ENCODE results near the gene DHRS2.

GRCh38 chr14:23638414-23639047 is 2.4 kb downstream of the DHRS2 start:
- TF ChIP-seq, protein P1, sequence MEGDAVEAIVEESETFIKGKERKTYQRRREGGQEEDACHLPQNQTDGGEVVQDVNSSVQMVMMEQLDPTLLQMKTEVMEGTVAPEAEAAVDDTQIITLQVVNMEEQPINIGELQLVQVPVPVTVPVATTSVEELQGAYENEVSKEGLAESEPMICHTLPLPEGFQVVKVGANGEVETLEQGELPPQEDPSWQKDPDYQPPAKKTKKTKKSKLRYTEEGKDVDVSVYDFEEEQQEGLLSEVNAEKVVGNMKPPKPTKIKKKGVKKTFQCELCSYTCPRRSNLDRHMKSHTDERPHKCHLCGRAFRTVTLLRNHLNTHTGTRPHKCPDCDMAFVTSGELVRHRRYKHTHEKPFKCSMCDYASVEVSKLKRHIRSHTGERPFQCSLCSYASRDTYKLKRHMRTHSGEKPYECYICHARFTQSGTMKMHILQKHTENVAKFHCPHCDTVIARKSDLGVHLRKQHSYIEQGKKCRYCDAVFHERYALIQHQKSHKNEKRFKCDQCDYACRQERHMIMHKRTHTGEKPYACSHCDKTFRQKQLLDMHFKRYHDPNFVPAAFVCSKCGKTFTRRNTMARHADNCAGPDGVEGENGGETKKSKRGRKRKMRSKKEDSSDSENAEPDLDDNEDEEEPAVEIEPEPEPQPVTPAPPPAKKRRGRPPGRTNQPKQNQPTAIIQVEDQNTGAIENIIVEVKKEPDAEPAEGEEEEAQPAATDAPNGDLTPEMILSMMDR (IDR thresholded peaks at IDR 0.05 in 4 of 5, conservative IDR thresholded peaks at IDR 0.05 in 1 of 5) = no peak
- no peak for TF ChIP-seq POLR2A (IDR thresholded peaks at IDR 0.05)

All from gastrocnemius medialis (tissue), 4 donors.